GM12878 (cell line): ENCODE results near the gene KIAA1217. TPM values are rescaled to one million over a fixed set of nuclear protein-coding genes. Genes with fewer than 3 reads are reported as not detected.

Source experiments
- ATAC-seq: fragments of 200-7000 bp; cut with Tn5 transposase; 3 replicates; pipeline ENCODE4 v1.9.1; 2020; ENCODE audit warnings: mild to moderate bottlenecking, moderate library complexity
- BruUV-seq: library from RNA; stranded (reverse); fragments of 400-500 nt; replicated peaks from 2 replicates; lab custom pipeline; 2021; lab: Mats Ljungman, UMichigan
- CTCF ChIA-PET: fragments of 300-600 bp; sonication (Branson Sonifier 250); formaldehyde crosslinking; extraction: SDS; loops from one replicate; lab custom pipeline; 2021; ENCODE audit warnings: inconsistent platforms; lab: Yijun Ruan, JAX
- POLR2A ChIA-PET: fragments of 350-600 bp; formaldehyde crosslinking; extraction: SDS; loops from one replicate; lab custom pipeline; 2021; ENCODE audit warnings: inconsistent platforms; lab: Charles Lee
- RAD21 ChIA-PET: fragments of 300-600 bp; sonication (Branson Sonifier 250); formaldehyde crosslinking; loops from one replicate; lab custom pipeline; 2023; ENCODE audit warnings: antibody characterized with exemption; ENCODE audit not compliant: unreplicated experiment; lab: Charles Lee
- SMC1A ChIA-PET: fragments of 300-600 bp; sonication (Branson Sonifier 250); formaldehyde crosslinking; loops from one replicate; lab custom pipeline; 2023; ENCODE audit not compliant: unreplicated experiment, uncharacterized antibody; lab: Charles Lee
- DNase-seq: peaks from one replicate; pipeline ENCODE4 v3.0.0-alpha.2; 2011; ENCODE audit warnings: low read depth, low spot score
- FAIRE-seq: peaks from 3 replicates; lab custom pipeline; 2011; peaks lifted over from hg19 to GRCh38; lab: Jason Lieb, UNC
- H2AFZ ChIP-seq: 2 replicates; pipeline ENCODE4 v1.6.0; 2011; ENCODE audit warnings: low read depth, low read length, control low read depth; ENCODE audit not compliant: control insufficient read depth
- H3K27ac ChIP-seq: 2 replicates; pipeline ENCODE4 v1.5.1; 2011; ENCODE audit warnings: control low read depth; ENCODE audit not compliant: control insufficient read depth, insufficient read depth
- H3K27me3 ChIP-seq, 2 experiments: replicated peaks in 1 of 2; 2 replicates each; pipeline versions ENCODE4 v1.6.0 to v1.6.1; 2011; ENCODE audit warnings: low read length in 1 of 2; ENCODE audit not compliant: control insufficient read depth in 2 of 2, insufficient read depth in 2 of 2
- H3K36me3 ChIP-seq, 2 experiments: 2 replicates each; pipeline ENCODE4 v1.5.1; 2011; ENCODE audit warnings: low read length in 1 of 2; ENCODE audit not compliant: control insufficient read depth in 2 of 2, insufficient read depth in 2 of 2
- H3K4me1 ChIP-seq: 2 replicates; pipeline ENCODE4 v1.6.1; 2011; ENCODE audit warnings: mild to moderate bottlenecking, low read length, moderate library complexity, mixed read lengths; ENCODE audit not compliant: control insufficient read depth, insufficient read depth
- H3K4me2 ChIP-seq: 2 replicates; pipeline ENCODE4 v1.6.0; 2011; ENCODE audit warnings: control low read depth; ENCODE audit not compliant: control insufficient read depth, insufficient read depth
- H3K4me3 ChIP-seq: fragments of 200-600 bp; sonication (generic); 2 replicates; pipeline ENCODE4 v1.5.1; 2016
- H3K79me2 ChIP-seq: 2 replicates; pipeline ENCODE4 v1.6.0; 2011; ENCODE audit warnings: low read length; ENCODE audit not compliant: control insufficient read depth, insufficient read depth
- H3K9ac ChIP-seq: 2 replicates; pipeline ENCODE4 v1.8.0; 2011; ENCODE audit warnings: low read length, control low read depth, mixed read lengths; ENCODE audit not compliant: control insufficient read depth, insufficient read depth
- H3K9me3 ChIP-seq: replicated peaks from 3 replicates; pipeline ENCODE4 v1.5.1; 2011; ENCODE audit warnings: mild to moderate bottlenecking, low read length; ENCODE audit not compliant: control insufficient read depth, insufficient read depth
- H4K20me1 ChIP-seq: 2 replicates; pipeline ENCODE4 v1.6.0; 2011; ENCODE audit not compliant: control insufficient read depth, insufficient read depth
- ATF2 ChIP-seq: IDR thresholded peaks from 2 replicates; pipeline ENCODE4 v1.6.1; 2012; ENCODE audit warnings: low read length, inconsistent platforms
- ATF3 ChIP-seq: IDR thresholded peaks from 2 replicates; pipeline ENCODE4 v1.6.1; 2011; ENCODE audit warnings: low read depth, mild to moderate bottlenecking, low read length, moderate library complexity, borderline replicate concordance; ENCODE audit errors: extremely low read depth
- ATF7 ChIP-seq: fragments of 450-650 bp; IDR thresholded peaks from 2 replicates; pipeline ENCODE4 v1.6.1; 2016; ENCODE audit warnings: low read depth, mild to moderate bottlenecking
- CHD1 ChIP-seq: IDR thresholded peaks from 2 replicates; pipeline ENCODE4 v1.6.1; 2012; ENCODE audit warnings: low read depth, low read length, improper control_type of control experiment
- E2F8 ChIP-seq: fragments of 450-650 bp; IDR thresholded peaks from 2 replicates; pipeline ENCODE4 v1.6.1; 2018; ENCODE audit warnings: mild to moderate bottlenecking, low read depth, moderate library complexity; ENCODE audit not compliant: partially characterized antibody
- IKZF1 ChIP-seq: fragments of 450-650 bp; conservative IDR thresholded peaks from 2 replicates; pipeline ENCODE4 v1.6.1; 2017; ENCODE audit warnings: antibody characterized with exemption, mild to moderate bottlenecking
- MYC ChIP-seq: IDR thresholded peaks from 2 replicates; pipeline ENCODE4 v1.6.1; 2011; ENCODE audit warnings: mild to moderate bottlenecking, low read length, moderate library complexity, inconsistent platforms; ENCODE audit not compliant: insufficient read depth, insufficient replicate concordance, insufficient read length, severe bottlenecking
- NR2C1 ChIP-seq: fragments of 450-650 bp; IDR thresholded peaks from 2 replicates; pipeline ENCODE4 v1.6.1; 2017; ENCODE audit warnings: antibody characterized with exemption, mild to moderate bottlenecking, moderate library complexity
- SRF ChIP-seq, 2 experiments: IDR thresholded peaks; 2 replicates each; pipeline ENCODE4 v1.6.1; 2011; ENCODE audit warnings: low read depth in 2 of 2, low read length in 2 of 2, mild to moderate bottlenecking in 1 of 2, moderate library complexity in 1 of 2
- SUPT20H ChIP-seq: IDR thresholded peaks from 2 replicates; pipeline ENCODE4 v1.6.1; 2011; ENCODE audit warnings: low read depth, mild to moderate bottlenecking, low read length, moderate library complexity, borderline replicate concordance; ENCODE audit not compliant: control insufficient read depth
- ZBED1 ChIP-seq: IDR thresholded peaks from 2 replicates; pipeline ENCODE4 v1.6.1; 2016; ENCODE audit warnings: borderline replicate concordance
- WGBS: methylation state at CpG from one replicate; pipeline ENCODE4 v1.1.6; 2016; ENCODE audit warnings: low lambda C conversion rate; ENCODE audit not compliant: insufficient replicate concordance, insufficient coverage; ENCODE audit errors: missing lambda C conversion rate; 5-methylcytosine and 5-hydroxymethylcytosine counted together
- in situ Hi-C: fragments of 300-500 bp; cut with MboI; formaldehyde crosslinking; loops from 9 replicates; pipeline ENCODE4 v1.14.3; 2018; ENCODE audit warnings: mixed read lengths
- intact Hi-C: fragments of 100-400 bp; cut with micrococcal nuclease; formaldehyde crosslinking; loops from one replicate; pipeline ENCODE4 v1.14.2; 2022; ENCODE audit not compliant: unreplicated experiment
- polyA plus RNA-seq, 11 experiments: library from polyadenylated mRNA; depleted of rRNA in 4 of 11; unstranded in 6 of 11; stranded (reverse) in 5 of 11; fragments of >200 nt; fragmentation: Nextera tagmentation in 4 of 11; fragmentation: Illumina TruSeq in 1 of 11; extraction: Ambion mirVana in 4 of 11; extraction: Trizol in 1 of 11; gene quantifications; 1 replicate in 1 of 11; 2 replicates in 10 of 11; pipeline versions ENCODE4 v1.2.1 to v1.2.3, GENCODE V29; 2011 to 2016; ENCODE audit warnings: inconsistent platforms in 2 of 11, missing spikeins in 2 of 11, low read depth in 1 of 11
- total RNA-seq, 4 experiments: library from RNA; depleted of rRNA in 3 of 4; stranded (reverse); fragments of >200 nt in 3 of 4; fragmentation: Illumina TruSeq in 1 of 4; extraction: Trizol in 1 of 4; gene quantifications; 2 replicates each; pipeline versions ENCODE4 v1.2.1 to v1.2.3, GENCODE V29; 2013 to 2021
- TF ChIP-seq, protein P1 (sequence below): fragments of 450-650 bp; IDR thresholded peaks from 2 replicates; pipeline ENCODE4 v1.6.1; 2016; ENCODE audit warnings: mild to moderate bottlenecking, moderate library complexity, borderline replicate concordance

KIAA1217 gene
- total and polyA plus RNA-seq, 10 of the 15 experiments (the other 5 are each of a cell fraction or from before 2014, with no cell fraction given): 0.57 to 3.8 (median 2.1) TPM

DNA sequence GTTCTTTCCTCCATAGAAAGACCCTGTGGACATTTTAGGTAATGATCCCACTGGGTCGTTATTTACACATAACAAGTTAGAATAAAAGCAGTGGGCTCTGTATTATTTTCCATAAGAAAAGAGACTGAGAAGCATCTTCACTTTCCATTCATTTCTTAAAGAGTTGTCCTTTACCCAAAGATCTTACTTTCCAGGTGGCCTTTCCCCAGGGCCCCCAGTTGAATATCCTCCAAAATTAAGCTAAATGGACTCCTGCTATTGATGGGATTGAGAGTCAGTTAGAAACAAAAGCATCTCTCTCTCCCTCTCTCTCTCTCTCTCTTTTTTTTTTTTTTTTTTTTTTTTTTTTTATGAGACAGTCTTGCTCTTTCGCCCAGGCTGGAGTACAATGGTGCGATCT is 224.8 kb downstream of the KIAA1217 start:
- RAD21 ChIA-PET: no interaction called here
- ATAC-seq: no peak
- Histone ChIP-seq H3K79me2 (no peaks in the 10 kb centered on the region), H4K20me1 (no peaks in the 10 kb centered on the region), H3K4me1 (no peaks in the 10 kb centered on the region), H3K27me3 (no peaks in the 10 kb centered on the region), H2AFZ (no peak overlapping the region), H3K4me2 (no peak overlapping the region), H3K27ac (no peak overlapping the region), H3K9me3 (no peaks in the 10 kb centered on the region), H3K36me3 (no peaks in the 10 kb centered on the region), H3K4me3 (no peak overlapping the region), H3K9ac (no peak overlapping the region)
- POLR2A ChIA-PET: no interaction called here
- in situ Hi-C loops: no loop called here
- FAIRE-seq: no peak
- DNase-seq: no peak
- SMC1A ChIA-PET: interaction anchor here (1.2 to 2.0 kb wide), 2 partner anchors 14 to 22 kb away, joined by 3 to 4 read pairs; no protein-coding TSS in a partner anchor
- CTCF ChIA-PET: interaction anchor here (0.6 kb wide), 1 partner anchor 731 kb away, joined by 4 read pairs; no protein-coding TSS in a partner anchor
- no TSS peak for BruUV-seq
- intact Hi-C loops: no loop called here
- WGBS: 50% methylated on average over 2 of the region's 3 CpGs
- TF ChIP-seq ATF2: no peak
- TF ChIP-seq ZBED1: no peak
- no peak for TF ChIP-seq IKZF1
- TF ChIP-seq SRF (IDR thresholded peaks at IDR 0.05; ENCODE audit: low read depth in 2 of 2, low read length in 2 of 2): no peak
- no peak for TF ChIP-seq E2F8
- TF ChIP-seq, protein P1, sequence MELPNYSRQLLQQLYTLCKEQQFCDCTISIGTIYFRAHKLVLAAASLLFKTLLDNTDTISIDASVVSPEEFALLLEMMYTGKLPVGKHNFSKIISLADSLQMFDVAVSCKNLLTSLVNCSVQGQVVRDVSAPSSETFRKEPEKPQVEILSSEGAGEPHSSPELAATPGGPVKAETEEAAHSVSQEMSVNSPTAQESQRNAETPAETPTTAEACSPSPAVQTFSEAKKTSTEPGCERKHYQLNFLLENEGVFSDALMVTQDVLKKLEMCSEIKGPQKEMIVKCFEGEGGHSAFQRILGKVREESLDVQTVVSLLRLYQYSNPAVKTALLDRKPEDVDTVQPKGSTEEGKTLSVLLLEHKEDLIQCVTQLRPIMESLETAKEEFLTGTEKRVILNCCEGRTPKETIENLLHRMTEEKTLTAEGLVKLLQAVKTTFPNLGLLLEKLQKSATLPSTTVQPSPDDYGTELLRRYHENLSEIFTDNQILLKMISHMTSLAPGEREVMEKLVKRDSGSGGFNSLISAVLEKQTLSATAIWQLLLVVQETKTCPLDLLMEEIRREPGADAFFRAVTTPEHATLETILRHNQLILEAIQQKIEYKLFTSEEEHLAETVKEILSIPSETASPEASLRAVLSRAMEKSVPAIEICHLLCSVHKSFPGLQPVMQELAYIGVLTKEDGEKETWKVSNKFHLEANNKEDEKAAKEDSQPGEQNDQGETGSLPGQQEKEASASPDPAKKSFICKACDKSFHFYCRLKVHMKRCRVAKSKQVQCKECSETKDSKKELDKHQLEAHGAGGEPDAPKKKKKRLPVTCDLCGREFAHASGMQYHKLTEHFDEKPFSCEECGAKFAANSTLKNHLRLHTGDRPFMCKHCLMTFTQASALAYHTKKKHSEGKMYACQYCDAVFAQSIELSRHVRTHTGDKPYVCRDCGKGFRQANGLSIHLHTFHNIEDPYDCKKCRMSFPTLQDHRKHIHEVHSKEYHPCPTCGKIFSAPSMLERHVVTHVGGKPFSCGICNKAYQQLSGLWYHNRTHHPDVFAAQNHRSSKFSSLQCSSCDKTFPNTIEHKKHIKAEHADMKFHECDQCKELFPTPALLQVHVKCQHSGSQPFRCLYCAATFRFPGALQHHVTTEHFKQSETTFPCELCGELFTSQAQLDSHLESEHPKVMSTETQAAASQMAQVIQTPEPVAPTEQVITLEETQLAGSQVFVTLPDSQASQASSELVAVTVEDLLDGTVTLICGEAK: no peak
- TF ChIP-seq CHD1: no peak
- TF ChIP-seq MYC: no peak
- no peak for TF ChIP-seq ATF7
- no peak for TF ChIP-seq ATF3
- no peak for TF ChIP-seq SUPT20H
- no peak for TF ChIP-seq NR2C1
